Kidney epithelial cell (primary cell): ENCODE results near the gene TWIST2. TPM values are rescaled to one million over a fixed set of nuclear protein-coding genes. Genes with fewer than 3 reads are reported as not detected.

Source experiments
- DNase-seq: peaks from one replicate; pipeline ENCODE4 v3.0.0-alpha.2; 2010; ENCODE audit warnings: low read depth
- H3K27me3 ChIP-seq: 2 replicates; pipeline ENCODE4 v1.6.0; 2011; ENCODE audit warnings: low read length; ENCODE audit not compliant: control insufficient read depth, insufficient read depth
- H3K36me3 ChIP-seq: 2 replicates; pipeline ENCODE4 v1.5.1; 2011; ENCODE audit warnings: low read length; ENCODE audit not compliant: control insufficient read depth, insufficient read depth
- H3K4me3 ChIP-seq: 2 replicates; pipeline ENCODE4 v1.5.1; 2011; ENCODE audit warnings: low read depth, mild to moderate bottlenecking, control low read depth, low read length
- CTCF ChIP-seq: IDR thresholded peaks from 2 replicates; pipeline ENCODE4 v1.5.1; 2011; ENCODE audit warnings: mild to moderate bottlenecking, moderate library complexity, low read length, control low read depth, inconsistent platforms; ENCODE audit not compliant: insufficient read depth, poor library complexity, severe bottlenecking
- total RNA-seq: library from RNA; depleted of rRNA; stranded (reverse); fragments of >200 nt; gene quantifications from 2 replicates; pipeline ENCODE4 v1.2.3, GENCODE V29; 2015

The TWIST2 gene
- total RNA-seq, 1 donor from 2014 or later = 1.8 TPM

- H3K36me3 ChIP-seq = no peaks in the 10 kb centered on the region
- no peak for TF ChIP-seq CTCF
- H3K4me3 ChIP-seq = no peak overlapping the region
- H3K27me3 ChIP-seq = no peaks in the 10 kb centered on the region
- DNase-seq = no peak
Observed at GRCh38 chr2:238881353-238882081, 33.6 kb downstream of the TWIST2 start.

GRCh38 chr2:238882082-238882755 is 34.3 kb downstream of the TWIST2 start:
- TF ChIP-seq CTCF = no peak
- Histone ChIP-seq H3K36me3 (no peaks in the 10 kb centered on the region), H3K27me3 (no peaks in the 10 kb centered on the region), H3K4me3 (no peak overlapping the region)
- no peak for DNase-seq

- H3K27me3 ChIP-seq = peaks cover 3% of the 10 kb centered on the region
- no peak overlapping the region for H3K4me3 ChIP-seq
- TF ChIP-seq CTCF = no peak
- no peak for DNase-seq
- H3K36me3 ChIP-seq = no peaks in the 10 kb centered on the region
Observed at GRCh38 chr2:238883421-238883901, 35.6 kb downstream of the TWIST2 start.

DNA sequence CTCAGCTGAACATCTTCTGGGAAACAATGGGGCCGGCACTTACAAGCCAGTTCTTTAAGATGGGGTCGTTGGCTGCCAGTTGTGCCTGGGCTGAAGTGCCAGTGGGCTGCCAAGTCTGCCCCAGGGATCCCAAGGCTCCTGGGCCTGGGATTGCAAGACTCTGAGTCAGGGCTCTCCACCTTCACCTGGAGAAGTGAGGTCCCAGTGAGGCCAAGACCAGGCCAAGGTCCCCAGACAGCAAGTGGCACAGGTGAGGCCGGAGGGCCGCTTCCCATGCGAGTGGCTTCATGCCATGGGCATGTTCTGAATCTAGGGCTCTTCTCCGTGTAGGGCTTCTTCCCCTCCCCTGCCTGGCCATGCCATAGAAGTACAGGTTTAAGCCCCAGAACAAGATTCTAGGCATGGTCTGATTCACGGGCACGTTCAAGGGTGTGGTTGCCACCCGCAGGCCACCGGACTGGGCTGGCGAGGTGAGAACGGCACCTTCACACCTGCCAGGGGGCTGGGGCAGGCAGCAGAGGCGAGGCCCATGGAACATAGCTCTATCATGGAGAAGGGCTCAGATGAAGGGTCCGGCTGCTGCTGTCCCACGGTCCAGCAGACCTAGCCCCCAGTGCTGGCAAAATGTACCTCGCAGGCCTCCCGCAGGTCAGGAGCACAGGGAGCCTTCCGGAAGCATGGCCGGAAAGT is 36.4 kb downstream of the TWIST2 start:
- no peak for DNase-seq

DNA sequence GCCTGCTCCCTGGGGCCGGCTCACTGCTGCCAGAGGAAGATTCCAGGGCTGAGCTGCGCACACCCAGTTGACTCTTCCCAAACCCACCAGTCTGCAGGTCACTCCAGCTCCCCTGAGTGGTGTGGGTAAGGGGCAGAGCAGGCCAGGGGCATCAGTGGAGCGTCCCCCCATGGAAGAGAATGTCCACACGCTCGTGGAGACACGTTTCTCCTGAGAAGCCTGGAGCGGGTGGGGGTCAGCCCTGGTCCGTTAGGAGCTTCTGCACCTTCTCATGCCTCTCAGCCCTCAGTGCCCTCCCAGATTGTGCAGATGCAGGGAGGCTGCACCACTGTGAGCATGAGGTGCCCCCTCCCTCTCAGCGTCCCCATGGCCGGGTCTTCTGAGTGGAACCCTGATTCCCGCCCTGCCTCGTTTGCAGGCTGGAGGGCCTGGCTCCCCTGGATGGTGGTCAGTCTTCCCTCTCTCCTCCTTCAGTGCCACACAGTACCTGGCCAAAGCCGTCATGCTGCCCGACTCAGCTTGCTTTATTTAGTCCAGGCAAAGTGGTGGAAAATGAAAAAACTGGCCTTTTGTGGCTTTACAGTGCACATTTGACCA is 37.0 kb downstream of the TWIST2 start:
- DNase-seq = no peak
- H3K36me3 ChIP-seq = no peaks in the 10 kb centered on the region
- no peak overlapping the region for H3K4me3 ChIP-seq
- TF ChIP-seq CTCF = no peak
- peaks cover 3% of the 10 kb centered on the region for H3K27me3 ChIP-seq

More for the DNA sequence above, 36.4 kb downstream of the TWIST2 start:
- Histone ChIP-seq H3K27me3 (peaks cover 3% of the 10 kb centered on the region), H3K4me3 (no peak overlapping the region), H3K36me3 (no peaks in the 10 kb centered on the region)
- TF ChIP-seq CTCF = no peak
